HG03097 (cell line): ENCODE results near the gene AK5.

ENCODE experiments used
- ATAC-seq: cut with Tn5 transposase; IDR thresholded peaks from one replicate; pipeline ENCODE4 v1.9.1; 2021; ENCODE audit not compliant: unreplicated experiment, low FRiP score

The AK5 gene

DNA sequence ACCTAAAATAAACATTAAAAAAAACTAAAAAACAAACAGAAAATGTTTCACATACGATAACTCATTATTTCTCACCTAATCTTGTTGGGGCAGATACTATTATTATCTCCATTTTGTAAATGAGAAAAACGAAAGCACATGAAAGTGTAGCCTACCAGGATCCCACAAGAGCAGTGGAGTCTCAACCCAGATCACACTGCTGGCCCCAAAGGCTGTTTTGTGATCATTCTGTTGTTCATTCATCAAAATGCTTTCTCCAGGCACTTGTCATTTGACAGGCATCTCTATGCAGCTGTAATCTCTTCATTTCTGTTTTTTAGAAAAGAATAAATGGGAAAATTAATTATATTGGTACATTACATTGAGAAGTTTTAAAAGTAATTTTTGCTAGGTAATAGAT is 67.5 kb downstream of the AK5 start:
- ATAC-seq = no peak

DNA sequence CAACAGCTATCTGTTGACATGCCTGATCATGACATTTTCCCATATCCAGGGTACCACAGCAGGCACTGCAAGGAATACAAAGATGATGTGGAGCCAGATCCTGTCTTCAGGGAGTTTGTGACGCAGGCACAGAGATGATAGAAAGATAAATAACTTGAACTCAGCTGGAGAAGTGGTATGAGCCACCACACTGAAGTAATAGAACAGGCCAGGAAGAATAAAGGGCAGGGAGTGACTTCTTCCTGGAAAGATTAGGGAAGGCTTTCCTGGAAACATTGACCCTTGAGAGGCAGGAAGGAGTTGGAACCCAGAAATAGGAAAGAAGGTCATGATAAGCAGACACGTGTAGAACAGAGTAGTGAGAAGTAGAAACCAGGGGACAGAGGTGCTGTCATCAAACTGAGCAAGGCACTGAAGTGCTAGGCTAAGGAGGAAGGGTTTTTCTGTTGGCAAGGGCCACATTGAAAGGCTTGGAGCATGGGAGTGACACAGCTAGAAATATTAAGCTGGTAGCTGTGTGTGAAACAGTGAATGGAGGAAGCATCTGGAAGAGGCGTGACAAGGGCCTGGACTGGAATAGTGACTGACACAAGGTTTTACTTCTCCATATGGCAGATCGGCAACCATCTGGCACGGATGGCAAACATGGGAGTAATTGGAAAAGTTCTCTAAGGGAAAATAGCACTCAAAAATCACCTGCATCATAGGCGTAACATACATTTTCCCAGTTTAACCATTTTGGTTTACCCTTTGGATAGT is 68.4 kb downstream of the AK5 start:
- no peak for ATAC-seq

DNA sequence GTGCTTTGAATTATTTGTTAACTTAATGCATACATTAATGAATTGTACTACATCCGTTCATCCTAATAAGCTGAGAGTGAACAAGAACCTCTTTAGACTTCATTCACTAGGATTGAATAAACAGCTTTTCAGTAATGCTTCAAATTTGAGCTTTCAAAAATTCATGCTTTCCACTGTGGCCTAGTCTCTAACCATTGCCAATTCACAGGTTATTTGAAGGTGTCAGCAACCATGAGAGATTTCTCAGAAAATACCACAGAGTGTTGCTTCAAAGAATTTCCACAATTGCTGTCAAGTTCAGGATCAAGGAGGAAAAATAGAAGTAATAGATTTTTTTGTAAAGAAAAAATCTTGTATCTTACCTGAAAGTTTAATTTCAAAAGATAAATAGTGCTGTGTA is 72.7 kb downstream of the AK5 start:
- no peak for ATAC-seq

DNA sequence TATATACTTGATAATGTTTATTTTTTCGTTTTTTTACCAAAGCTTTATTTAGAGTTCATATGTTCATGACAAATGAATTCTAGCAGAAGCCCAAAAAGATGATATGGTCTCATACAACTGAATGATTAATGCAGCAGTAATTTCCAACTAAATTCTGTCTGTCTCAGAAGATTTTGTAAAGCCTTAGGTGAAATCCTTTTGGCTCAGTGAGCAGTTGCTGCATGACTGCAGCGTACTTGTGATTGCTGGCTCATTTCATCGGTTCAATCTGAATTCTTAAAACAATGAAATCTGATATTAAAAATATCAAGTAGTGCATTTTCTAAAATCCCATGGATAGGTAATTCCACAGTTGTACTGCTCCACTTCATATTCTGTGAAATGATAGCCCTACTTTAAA is 73.2 kb downstream of the AK5 start:
- no peak for ATAC-seq

DNA sequence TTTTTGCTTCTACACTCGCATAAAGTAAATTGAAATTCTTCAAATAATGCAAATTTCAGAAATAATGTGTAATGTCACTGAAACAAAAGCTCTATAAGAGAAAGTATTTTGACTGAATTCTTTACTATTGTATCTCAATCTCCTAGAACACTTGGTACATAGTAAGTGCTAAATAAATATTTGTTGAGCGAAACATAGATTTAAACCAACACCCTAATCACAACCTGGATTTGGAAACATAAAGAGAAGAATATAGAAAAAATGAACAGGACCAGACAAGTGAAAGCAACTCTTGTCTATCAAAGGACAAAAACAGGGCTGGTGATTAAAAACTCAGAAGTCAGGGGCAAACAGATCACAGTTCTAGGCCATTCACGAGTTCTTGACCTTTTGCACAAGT is 74.3 kb downstream of the AK5 start:
- no peak for ATAC-seq

DNA sequence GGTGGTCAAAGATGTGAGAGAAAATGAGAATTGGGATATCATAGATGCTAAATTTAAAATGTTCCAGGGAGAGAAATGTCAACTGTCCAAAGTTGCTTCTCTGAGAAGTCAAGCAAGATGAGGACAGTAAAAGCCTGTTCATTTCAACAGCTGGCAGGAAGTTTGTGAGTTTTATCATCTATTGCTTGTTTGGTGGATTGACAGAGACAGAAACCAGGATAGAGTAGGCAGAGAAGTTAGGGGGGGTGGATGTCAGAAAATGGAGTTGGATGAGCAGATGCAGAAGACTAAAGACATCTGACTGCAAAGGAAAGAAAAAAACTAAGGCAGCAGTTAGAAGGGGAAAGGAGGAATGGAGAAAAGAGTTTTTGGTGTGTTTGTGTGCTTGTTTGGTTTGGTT is 78.4 kb downstream of the AK5 start:
- no peak for ATAC-seq

DNA sequence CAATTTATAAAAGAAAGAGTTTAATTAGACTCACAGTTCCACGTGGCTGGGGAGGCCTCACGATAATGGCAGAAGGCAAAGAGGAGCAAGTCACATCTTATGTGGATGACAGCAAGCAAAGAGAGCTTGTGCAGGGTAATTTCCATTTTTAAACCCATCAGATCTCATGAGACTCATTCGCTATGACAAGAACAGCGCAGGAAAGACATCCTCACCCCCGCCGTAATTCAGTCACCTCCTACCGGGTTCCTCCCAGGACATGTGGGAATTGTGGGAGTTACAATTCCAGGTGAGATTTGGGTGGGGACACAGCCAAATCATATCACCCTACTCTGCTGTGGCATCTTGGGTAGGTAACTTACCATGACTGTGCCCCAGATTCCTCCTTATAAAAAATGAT is 79.8 kb downstream of the AK5 start:
- ATAC-seq = no peak

DNA sequence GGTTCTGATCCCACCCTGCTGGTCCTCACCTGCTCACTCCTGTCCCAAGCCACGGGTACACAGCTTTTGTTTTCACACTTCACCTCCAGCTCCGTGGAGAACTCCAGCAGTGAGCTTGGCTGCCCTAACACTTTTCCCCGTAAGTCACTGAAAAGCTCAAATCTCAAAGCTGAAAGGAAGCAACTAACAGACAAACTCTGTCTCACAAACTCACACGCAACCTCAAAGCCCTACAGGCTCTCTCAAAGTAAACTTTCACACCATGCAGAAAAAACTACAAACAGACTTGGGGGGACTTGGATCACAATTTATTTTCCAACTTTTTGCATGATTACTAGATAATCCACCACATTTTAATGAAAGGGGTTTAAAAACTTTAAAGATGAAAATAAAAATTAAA is 88.3 kb downstream of the AK5 start:
- no peak for ATAC-seq

DNA sequence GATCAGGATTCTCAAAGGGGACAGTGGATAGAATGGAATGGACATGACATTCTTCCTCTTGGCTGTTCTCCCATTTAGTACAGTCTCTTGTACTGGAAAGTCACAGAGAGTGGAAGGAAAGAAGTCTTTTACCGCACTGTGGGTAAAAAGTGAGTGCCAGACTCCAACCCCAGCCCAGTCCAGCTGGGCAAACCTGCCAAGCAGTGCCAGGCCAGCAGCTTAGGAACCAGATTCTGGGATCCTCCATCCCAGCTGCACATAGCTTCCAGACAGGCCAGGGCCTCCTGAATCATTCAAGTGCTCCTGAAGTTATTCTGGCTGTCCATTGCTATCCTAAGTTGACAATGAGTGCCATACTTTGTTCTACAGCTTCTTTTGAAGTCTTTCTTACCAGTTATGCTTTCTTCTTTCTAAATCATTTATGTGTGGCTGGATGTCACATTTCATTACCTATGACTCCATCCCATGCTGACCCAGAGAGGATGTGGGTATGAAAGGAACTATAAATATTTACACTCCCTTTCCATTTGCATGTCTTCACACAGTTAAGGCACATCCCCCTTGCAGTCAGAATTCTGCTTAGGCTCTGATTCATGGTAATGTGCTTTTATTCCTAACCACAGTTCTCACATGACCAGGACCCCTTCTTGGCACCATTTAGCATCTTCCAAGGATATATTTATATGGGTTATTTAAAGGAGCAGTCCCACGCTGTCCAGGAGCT is 88.9 kb downstream of the AK5 start:
- ATAC-seq = no peak

DNA sequence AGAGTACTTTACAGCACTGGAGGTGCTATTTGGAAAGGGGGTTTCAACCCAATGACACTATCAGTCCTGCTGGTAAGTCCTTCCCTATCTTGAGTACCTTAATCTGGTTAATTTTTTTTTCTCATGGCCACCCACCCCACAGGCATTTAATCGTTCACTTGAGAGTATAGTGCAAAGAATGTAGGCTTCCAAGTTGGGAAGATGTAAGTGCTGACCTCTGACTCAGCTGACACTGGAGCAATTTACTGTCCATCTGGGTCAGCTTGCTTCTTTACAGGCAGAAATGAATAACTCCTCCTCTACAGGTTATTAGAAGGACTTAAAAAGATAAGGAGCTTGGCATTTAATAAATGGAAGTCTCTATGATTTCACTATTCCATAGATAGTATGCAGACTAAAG is 89.6 kb downstream of the AK5 start:
- ATAC-seq = no peak

DNA sequence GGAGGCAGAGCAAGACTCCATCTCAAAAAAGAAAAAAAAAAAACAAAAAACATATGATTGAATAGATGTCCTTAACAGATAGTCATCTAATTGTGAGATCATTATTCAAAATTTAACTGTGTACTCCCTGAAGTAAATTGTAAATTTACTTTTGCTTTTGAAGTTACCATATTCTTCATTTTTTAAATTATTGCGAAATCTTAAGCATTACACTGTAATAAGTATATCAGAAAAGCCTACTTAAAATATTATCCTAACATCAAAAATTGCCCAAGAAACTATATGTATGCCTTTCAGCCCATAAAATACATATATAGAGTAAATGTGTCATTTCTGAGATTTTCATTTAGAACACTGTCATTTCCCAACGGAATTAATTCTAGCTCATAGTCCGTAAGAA is 91.9 kb downstream of the AK5 start:
- no peak for ATAC-seq

DNA sequence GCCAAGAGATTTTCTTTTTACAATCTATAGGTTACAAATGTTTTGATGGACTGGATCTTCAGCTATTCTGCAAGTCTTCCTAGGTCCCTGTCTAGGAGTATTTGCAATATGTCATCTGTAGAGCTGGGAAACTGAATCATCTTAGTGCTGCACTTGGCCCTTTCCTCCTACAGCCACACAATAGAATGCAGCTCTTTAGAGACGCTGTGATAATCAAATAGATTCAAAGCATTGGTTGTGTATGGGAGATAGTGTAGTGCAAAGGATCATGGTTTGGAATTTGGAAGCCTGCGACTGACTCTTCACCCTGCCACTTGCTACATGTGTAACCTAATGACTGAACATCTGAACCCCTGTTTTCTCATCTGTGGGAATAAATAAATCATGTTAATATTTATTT is 93.7 kb downstream of the AK5 start:
- ATAC-seq = no peak

DNA sequence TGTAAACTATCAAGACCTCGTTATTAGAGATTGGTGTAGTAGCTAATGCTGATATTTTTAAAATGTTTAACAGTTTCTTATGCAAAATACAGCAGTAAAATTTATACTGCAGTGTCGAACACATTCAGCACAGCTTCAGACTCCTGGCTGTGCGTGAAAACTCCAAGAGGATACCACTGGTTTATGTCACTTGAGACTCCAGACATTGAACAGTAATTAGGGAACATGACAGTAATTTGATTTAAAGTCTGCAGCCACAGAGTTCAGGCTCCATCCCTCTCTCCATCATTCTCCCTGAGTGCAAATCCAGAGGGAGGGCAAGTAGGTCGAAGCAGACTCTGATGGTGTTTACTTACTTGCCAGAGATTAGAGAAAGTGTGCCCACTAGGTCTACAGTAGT is 94.2 kb downstream of the AK5 start:
- ATAC-seq = no peak

DNA sequence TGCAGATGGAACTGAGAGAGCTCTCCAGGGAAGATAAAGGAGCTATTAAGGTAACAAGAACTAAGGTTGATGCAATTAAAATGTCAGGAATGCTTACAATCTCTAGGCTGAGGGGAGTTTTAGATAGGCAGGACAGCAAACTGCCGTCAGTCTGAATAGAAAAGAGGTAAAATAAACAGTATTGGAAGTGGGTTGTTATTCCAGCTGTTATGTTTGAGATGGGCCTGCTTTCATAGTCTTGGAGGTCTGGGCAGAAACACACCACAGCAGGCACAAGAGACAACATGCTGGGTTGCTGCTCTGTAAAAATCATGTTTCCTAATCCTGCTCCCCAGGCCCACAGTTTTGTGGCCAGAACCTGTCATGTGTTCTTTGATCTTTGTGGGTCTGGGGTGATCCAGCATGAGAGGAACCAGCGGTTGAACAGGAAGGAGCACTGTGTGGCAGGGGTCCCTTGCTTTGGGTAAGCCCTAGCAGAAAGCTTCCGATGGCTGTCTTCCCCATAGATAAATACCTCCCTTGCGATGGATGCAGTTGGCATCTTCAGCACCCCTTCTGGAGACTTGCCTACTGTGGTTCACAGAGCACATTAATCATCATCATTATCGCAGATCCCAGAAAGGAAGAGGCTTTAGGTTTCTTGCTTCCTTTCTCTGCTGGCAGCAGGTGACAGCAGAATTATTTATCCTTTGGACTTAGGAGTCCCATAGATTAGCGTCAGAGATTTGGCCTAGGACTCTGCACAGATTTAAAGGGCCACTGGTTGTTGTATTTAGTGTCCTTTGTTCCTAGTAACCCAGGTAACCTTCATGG is 97.1 kb downstream of the AK5 start:
- ATAC-seq = no peak

DNA sequence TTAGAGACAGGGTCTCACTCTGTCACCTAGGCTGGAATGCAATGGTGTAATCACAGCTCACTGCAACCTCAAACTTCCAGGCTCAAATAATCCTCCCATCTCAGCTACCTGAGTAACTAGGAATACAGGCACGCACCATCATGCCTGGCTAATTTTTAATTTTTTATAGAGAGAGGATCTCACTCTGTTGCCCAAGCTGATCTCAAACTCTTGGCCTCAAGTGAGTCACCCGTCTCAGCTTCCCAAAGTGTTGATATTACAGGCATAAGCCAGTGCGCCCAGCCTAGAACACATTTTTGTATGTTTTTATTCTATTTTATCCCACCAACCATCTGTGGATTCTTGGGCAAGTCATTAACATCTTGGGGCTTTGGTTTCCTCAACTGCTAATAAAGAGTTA is 100.5 kb downstream of the AK5 start:
- no peak for ATAC-seq

DNA sequence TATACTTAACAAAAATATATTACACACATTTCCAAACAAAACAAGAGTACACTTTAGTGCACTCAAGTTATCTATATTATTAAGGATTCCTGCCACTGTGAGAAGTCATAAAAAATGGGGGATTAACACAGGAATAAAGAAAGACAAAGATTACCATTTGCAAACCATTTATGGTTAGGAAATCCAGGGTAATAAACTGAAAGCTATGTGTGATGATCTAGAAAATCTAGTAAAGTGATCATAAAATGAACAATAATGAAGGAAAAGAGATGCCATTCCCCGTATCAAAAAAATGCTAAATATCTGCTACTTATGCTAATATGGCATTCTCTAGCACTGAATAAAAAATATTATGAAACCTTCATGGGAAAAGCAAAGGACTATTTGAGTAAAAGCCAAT is 101.4 kb downstream of the AK5 start:
- ATAC-seq = no peak

DNA sequence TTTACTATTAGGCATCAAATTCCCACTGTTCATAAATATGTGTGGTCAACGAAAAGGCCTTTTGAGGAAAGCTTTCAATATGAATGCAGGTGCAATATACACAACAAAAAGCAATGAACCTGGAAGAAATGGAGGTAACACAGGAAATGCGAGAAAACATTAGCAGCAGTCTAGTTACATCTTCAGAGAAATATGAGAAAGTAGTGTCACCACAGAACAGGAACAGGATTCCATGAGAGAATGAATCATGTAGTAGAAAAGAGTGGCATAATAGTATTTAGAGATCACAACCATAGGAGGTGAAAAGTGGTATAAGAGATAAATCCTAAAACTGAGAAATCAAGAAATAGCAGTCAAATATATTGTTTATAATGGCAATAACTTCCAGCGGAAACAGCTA is 103.7 kb downstream of the AK5 start:
- ATAC-seq = no peak

DNA sequence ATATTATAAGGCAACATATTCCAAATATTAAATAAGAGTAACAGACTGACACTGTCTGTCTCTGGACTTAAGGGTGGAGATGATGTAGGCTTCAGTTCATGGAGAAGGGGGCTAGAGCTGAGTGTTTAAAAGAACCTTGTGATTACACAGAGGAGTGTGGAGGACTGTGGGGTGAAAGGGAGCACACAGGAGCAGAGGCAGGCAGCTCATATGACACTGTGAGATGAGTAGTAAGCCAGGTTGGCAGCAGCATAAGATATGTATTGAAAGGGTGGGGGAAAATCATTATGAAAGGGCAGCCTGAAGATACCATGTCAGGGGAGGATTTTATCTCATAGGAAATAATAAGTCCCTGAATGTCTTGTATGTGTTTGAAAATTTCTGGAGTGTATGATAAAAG is 104.5 kb downstream of the AK5 start:
- ATAC-seq = no peak

DNA sequence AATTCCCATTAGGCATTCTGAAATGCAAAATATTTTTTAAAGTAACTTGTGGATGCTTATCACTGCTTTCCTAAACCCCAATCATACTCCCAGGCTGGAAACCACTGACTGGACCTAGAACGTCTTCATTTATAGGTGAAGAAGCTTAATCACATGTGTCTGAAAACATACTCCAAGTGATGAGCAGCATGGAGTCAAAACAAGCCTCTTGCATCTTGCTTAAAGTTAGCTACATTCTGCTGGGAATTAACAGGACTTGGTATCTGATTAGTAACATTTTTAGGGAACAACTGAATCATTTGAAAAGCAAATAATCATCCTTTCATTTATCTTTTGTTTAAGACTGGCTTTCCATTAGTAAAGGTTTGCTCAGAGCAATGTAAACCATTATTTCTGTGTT is 105.7 kb downstream of the AK5 start:
- ATAC-seq = no peak

DNA sequence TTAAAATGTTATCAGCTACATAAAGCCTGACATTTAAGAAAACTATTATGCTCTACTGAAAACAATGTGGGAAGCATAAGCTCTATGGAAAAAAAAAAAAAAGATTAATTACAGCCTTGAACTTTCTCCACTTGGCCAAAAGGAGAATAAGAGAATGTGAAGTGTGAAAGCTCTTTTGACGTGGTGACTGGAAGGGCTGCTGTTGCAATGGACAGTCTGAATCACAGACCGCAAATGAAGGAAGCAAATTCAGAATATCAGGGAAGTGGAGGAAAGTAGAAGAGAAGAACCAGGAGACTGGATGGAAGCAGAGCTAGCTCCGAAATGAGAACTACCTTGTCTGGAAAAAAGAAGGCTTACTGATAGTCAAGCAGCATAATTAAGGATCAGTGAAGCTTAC is 106.8 kb downstream of the AK5 start:
- ATAC-seq = no peak

DNA sequence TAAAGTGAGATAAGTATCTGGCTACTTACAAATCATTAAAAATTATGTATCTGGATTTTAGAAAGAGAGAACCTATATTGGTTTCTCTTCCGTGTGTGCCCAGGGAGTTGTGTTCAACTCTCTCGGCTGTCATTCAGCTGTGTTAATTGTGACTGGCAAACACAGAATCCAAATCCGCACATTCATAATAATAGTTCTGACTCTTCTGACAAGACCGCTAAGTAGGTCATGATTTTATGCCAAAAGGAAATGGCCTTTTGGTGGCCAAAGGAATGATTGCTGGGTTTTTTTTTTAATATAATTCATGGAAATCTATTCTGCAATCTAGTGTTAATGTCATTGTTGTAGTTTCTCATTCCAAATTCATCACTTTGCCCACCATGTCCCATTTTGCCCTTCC is 110.7 kb downstream of the AK5 start:
- ATAC-seq = no peak

DNA sequence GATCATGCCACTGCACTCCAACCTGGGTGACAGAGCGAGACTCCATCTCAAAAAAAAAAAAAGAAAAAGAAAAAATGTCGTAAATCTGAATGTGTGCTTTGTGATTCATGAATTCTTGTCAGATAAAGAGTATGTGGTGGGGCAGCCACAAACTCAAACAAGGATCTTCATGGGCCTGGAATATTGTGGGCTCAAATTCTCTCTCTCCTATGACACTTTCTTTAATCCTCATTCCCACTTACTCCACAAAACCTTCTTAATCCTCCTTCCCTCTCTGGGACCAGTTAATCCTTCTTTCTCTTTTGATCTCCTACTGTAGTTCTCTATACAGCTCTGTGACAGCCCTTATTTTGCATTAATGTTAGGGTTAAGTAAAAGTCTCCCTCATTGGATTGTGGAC is 112.3 kb downstream of the AK5 start:
- ATAC-seq = no peak
